ENCODE results near the gene PRG3. TPM values are rescaled to one million over a fixed set of nuclear protein-coding genes. Genes with fewer than 3 reads are reported as not detected.

PRG3 gene
- total RNA-seq, 1 experiment from 2014 or later = not detected

- no peak overlapping the region for H2BK12ac ChIP-seq (ENCODE audit: insufficient read length, low read depth, low read length)
- no peak overlapping the region for H4K91ac ChIP-seq (ENCODE audit: insufficient read length, low read depth, low read length)
- no peak overlapping the region for H3K27ac Mint-ChIP-seq
- H3K23me2 ChIP-seq (ENCODE audit: insufficient read length, low read depth, low read length, poor library complexity, severe bottlenecking) = peaks cover 6% of the 10 kb centered on the region
- no peak overlapping the region for H3T11ph ChIP-seq (ENCODE audit: low read length)
- no peaks in the 10 kb centered on the region for H3K27me3 Mint-ChIP-seq (ENCODE audit: low read depth)
- no peak overlapping the region for H2BK5ac ChIP-seq (ENCODE audit: insufficient read length, low read length)
- H3K79me2 ChIP-seq (ENCODE audit: insufficient read depth, low read length) = peaks cover 10% of the 10 kb centered on the region; the same call in 1 of the 2 replicates
- H3K27me3 ChIP-seq (ENCODE audit: insufficient read depth, low read length) = no peaks in the 10 kb centered on the region
- no peaks in the 10 kb centered on the region for H4K20me1 ChIP-seq (ENCODE audit: control insufficient read depth, insufficient read depth, insufficient read length)
- no peak overlapping the region for H3K27ac ChIP-seq (ENCODE audit: insufficient read length, low read depth, low read length)
- no peak overlapping the region for H3K14ac ChIP-seq (ENCODE audit: insufficient read depth, low read length)
- peaks cover 22% of the 10 kb centered on the region in 2 experiments for H3K4me1 Mint-ChIP-seq
- peaks cover 7% of the 10 kb centered on the region for H3K79me1 ChIP-seq (ENCODE audit: insufficient read depth, low read depth, low read length, poor library complexity, severe bottlenecking)
- no peak overlapping the region for H3K9ac ChIP-seq (ENCODE audit: extremely low read depth, insufficient read length, low read length)
- H3K4me2 ChIP-seq (ENCODE audit: insufficient read depth, insufficient read length, low read length) = no peak overlapping the region
- no peak overlapping the region for H2BK120ac ChIP-seq (ENCODE audit: low read depth, low read length, poor library complexity, severe bottlenecking)
- H3K23ac ChIP-seq (ENCODE audit: insufficient read length, low read depth, low read length) = no peak overlapping the region
- H3K18ac ChIP-seq (ENCODE audit: insufficient read length, low read depth, low read length) = no peak overlapping the region
- no peak overlapping the region for H3K4ac ChIP-seq (ENCODE audit: low read depth, low read length)
- no CpG with 5 or more reads among the region's 14 CpGs for WGBS (ENCODE audit: extremely low coverage, insufficient read length, low lambda C conversion rate)
- no peak overlapping the region for H2AK5ac ChIP-seq (ENCODE audit: insufficient read length, low read length)
- H2BK20ac ChIP-seq (ENCODE audit: low read depth, low read length, poor library complexity, severe bottlenecking) = no peak overlapping the region
- H2BK15ac ChIP-seq (ENCODE audit: low read depth, low read length) = no peak overlapping the region
- H3K4me3 Mint-ChIP-seq = no peak overlapping the region
- no peak overlapping the region for H2AFZ ChIP-seq (ENCODE audit: low read length)
- no peak for DNase-seq
- TF ChIP-seq CTCF (conservative IDR thresholded peaks at IDR 0.05) = no peak
- no peaks in the 10 kb centered on the region for H3K9me3 Mint-ChIP-seq
- peaks cover 60 to 84% (median 81%) of the 10 kb centered on the region in 3 experiments for H3K36me3 Mint-ChIP-seq (ENCODE audit: insufficient read depth in 1 of 3, low read depth in 3 of 3)
- no peak overlapping the region for H3K56ac ChIP-seq (ENCODE audit: insufficient read length, low read depth, low read length)
- H3K4me1 ChIP-seq (ENCODE audit: insufficient read depth, low read length) = peaks cover 3% of the 10 kb centered on the region; the same call in 1 of the 2 replicates
- no peak overlapping the region for H4K8ac ChIP-seq (replicated peaks; ENCODE audit: insufficient read length, low read depth, low read length)
- no peak overlapping the region for H4K5ac ChIP-seq (ENCODE audit: insufficient read length, low read depth, low read length)
- no peaks in the 10 kb centered on the region for H3K9me3 ChIP-seq (ENCODE audit: control insufficient read depth, low read depth, low read length)
Measured at GRCh38 chr11:57331720-57332119, 49.2 kb downstream of the PRG3 start.

All from H9 (cell line).